Astrocyte of the spinal cord (primary cell): ENCODE results near the gene ADAM17.

ENCODE experiments used
- DNase-seq: peaks from one replicate; pipeline ENCODE4 v3.0.0; 2011; ENCODE audit warnings: low read depth, low spot score
- H3K4me3 ChIP-seq: 2 replicates; pipeline ENCODE4 v1.5.1; 2011; ENCODE audit warnings: low read depth, mild to moderate bottlenecking, low read length, moderate library complexity
- CTCF ChIP-seq: IDR thresholded peaks from 2 replicates; pipeline ENCODE4 v1.5.1; 2012; ENCODE audit warnings: low read depth, mild to moderate bottlenecking, low read length, inconsistent platforms
- in situ Hi-C: cut with HindIII; loops from 2 replicates; pipeline ENCODE4 v1.10.0; 2017; ENCODE audit warnings: low sequenced_read_pairs

The ADAM17 gene

GRCh38 chr2:9460441-9461017, 95.1 kb downstream of the ADAM17 start:
- H3K4me3 ChIP-seq, result no peak overlapping the region
- in situ Hi-C loops, result no loop called here
- no peak for TF ChIP-seq CTCF
- no peak for DNase-seq

GRCh38 chr2:9451231-9451630, 104.4 kb downstream of the ADAM17 start:
- no peak for TF ChIP-seq CTCF
- no peak for DNase-seq
- in situ Hi-C loops, result no loop called here
- no peak overlapping the region for H3K4me3 ChIP-seq

- H3K4me3 ChIP-seq, result no peak overlapping the region
- in situ Hi-C loops, result no loop called here
- DNase-seq, result no peak
- TF ChIP-seq CTCF, result no peak
Measured at GRCh38 chr2:9445089-9445488, 110.5 kb downstream of the ADAM17 start.

- H3K4me3 ChIP-seq, result no peak overlapping the region
- no peak for TF ChIP-seq CTCF
- DNase-seq, result no peak
- in situ Hi-C loops, result no loop called here
Measured at GRCh38 chr2:9443526-9443925, 112.1 kb downstream of the ADAM17 start.

GRCh38 chr2:9441556-9441955, 114.1 kb downstream of the ADAM17 start:
- no peak overlapping the region for H3K4me3 ChIP-seq
- in situ Hi-C loops, result no loop called here
- no peak for TF ChIP-seq CTCF
- no peak for DNase-seq

GRCh38 chr2:9440058-9440727, 115.4 kb downstream of the ADAM17 start:
- no peak for TF ChIP-seq CTCF
- DNase-seq, result peak; percentile 37
- in situ Hi-C loops, result no loop called here
- no peak overlapping the region for H3K4me3 ChIP-seq
